ENCODE measurements around the gene HAPSTR1. TPM values are rescaled to one million over a fixed set of nuclear protein-coding genes. Genes with fewer than 3 reads are reported as not detected.
A peak's percentile ranks its signal among the peaks of the same experiment; 100 is the strongest.

HAPSTR1 gene
- total and polyA plus RNA-seq, 2 of the 13 experiments (the other 11 are each of a cell fraction or from before 2014, with no cell fraction given) = 25.2 to 83.2 TPM

DNA sequence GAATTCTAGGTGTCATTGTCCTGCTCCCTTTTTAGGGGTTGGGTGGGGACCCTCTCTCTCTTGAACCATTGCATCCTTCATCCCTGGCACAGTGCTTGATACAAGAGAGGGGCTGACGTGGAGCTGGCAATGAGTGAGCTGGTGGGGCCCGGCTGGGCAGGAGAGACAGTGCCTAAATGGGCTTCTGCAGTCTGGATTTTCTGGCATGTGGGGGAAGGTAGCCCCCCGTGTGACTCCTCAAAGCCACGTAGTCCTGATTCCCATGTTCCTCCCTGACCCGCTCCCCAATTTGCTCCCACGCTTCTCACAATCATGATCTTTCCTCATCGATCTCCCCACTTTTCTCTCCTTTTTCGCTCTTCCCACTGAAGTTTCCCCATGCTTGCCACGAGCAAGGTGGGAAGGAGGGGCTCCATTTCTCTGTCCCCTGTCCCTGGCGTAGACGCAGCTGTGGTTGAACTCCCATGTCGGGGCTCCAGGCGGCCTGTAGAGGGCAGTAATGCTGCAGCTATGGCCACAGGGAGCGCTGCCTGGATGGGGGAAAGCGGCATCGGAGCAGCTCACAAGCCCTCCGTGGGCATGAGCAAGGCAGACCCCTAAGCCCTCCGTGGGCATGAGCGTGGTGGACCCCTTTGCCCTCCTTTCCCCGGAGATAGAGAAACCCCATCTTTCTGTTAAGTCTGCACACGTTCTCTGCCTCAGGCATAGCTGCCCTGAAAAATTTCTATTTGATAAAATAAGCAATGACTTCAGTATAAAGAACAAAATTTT lies 47.5 kb downstream of the HAPSTR1 start (continued):
- TF ChIP-seq ZNF891 (CRISPR knock-in tag; IDR thresholded peaks at IDR 0.05) (peak; percentile 55), FOXM1 (CRISPR knock-in tag; IDR thresholded peaks at IDR 0.05) (no peak), SMC3 (IDR thresholded peaks at IDR 0.05; ENCODE audit: low read length) (peak; percentile 45; the same call in 1 of the 2 replicates), FOSL2 (CRISPR knock-in tag; IDR thresholded peaks at IDR 0.05) (peak; percentile 40), DNMT1 (CRISPR knock-in tag; IDR thresholded peaks at IDR 0.05) (peak; percentile 92; the same call in 1 of the 2 replicates), ZNF790 (CRISPR knock-in tag; IDR thresholded peaks at IDR 0.05; ENCODE audit: borderline replicate concordance) (no peak), ZKSCAN1 (IDR thresholded peaks at IDR 0.05; ENCODE audit: low read length) (no peak), ZNF724P (CRISPR knock-in tag; IDR thresholded peaks at IDR 0.05; ENCODE audit: borderline replicate concordance) (no peak), FOXA3 (CRISPR knock-in tag; IDR thresholded peaks at IDR 0.05) (peak; percentile 24; the same call in 1 of the 2 replicates), ZNF337 (CRISPR knock-in tag; IDR thresholded peaks at IDR 0.05; ENCODE audit: borderline replicate concordance, low read depth) (no peak), KAT8 (CRISPR knock-in tag; IDR thresholded peaks at IDR 0.05) (0 out of 2 replicates have a peak, but pooled peaks have one; percentile 31), NKX3-1 (CRISPR knock-in tag; IDR thresholded peaks at IDR 0.05) (no peak), ZNF672 (CRISPR knock-in tag; IDR thresholded peaks at IDR 0.05) (no peak), YY1 (IDR thresholded peaks at IDR 0.05; ENCODE audit: insufficient read depth, insufficient replicate concordance, low read depth, low read length) (peak; percentile 58), KLF13 (CRISPR knock-in tag; IDR thresholded peaks at IDR 0.05) (peak; percentile 27; the same call in 1 of the 2 replicates), CBFB (CRISPR knock-in tag; IDR thresholded peaks at IDR 0.05) (no peak), ZNF749 (CRISPR knock-in tag; IDR thresholded peaks at IDR 0.05; ENCODE audit: borderline replicate concordance) (no peak), FOXA1 (IDR thresholded peaks at IDR 0.05) (no peak), FOXA1 (CRISPR knock-in tag; IDR thresholded peaks at IDR 0.05) (0 out of 2 replicates have a peak, but pooled peaks have one; percentile 18), CBX5 (CRISPR knock-in tag; IDR thresholded peaks at IDR 0.05; ENCODE audit: borderline replicate concordance) (peak; percentile 39; the same call in 1 of the 2 replicates), YEATS2 (CRISPR knock-in tag; IDR thresholded peaks at IDR 0.05; ENCODE audit: borderline replicate concordance) (no peak)
- TF ChIP-seq, protein P1, sequence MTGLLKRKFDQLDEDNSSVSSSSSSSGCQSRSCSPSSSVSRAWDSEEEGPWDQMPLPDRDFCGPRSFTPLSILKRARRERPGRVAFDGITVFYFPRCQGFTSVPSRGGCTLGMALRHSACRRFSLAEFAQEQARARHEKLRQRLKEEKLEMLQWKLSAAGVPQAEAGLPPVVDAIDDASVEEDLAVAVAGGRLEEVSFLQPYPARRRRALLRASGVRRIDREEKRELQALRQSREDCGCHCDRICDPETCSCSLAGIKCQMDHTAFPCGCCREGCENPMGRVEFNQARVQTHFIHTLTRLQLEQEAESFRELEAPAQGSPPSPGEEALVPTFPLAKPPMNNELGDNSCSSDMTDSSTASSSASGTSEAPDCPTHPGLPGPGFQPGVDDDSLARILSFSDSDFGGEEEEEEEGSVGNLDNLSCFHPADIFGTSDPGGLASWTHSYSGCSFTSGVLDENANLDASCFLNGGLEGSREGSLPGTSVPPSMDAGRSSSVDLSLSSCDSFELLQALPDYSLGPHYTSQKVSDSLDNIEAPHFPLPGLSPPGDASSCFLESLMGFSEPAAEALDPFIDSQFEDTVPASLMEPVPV (CRISPR knock-in tag; IDR thresholded peaks at IDR 0.05) = no peak; the same call in 1 of the 2 replicates
- TF ChIP-seq, protein P2, sequence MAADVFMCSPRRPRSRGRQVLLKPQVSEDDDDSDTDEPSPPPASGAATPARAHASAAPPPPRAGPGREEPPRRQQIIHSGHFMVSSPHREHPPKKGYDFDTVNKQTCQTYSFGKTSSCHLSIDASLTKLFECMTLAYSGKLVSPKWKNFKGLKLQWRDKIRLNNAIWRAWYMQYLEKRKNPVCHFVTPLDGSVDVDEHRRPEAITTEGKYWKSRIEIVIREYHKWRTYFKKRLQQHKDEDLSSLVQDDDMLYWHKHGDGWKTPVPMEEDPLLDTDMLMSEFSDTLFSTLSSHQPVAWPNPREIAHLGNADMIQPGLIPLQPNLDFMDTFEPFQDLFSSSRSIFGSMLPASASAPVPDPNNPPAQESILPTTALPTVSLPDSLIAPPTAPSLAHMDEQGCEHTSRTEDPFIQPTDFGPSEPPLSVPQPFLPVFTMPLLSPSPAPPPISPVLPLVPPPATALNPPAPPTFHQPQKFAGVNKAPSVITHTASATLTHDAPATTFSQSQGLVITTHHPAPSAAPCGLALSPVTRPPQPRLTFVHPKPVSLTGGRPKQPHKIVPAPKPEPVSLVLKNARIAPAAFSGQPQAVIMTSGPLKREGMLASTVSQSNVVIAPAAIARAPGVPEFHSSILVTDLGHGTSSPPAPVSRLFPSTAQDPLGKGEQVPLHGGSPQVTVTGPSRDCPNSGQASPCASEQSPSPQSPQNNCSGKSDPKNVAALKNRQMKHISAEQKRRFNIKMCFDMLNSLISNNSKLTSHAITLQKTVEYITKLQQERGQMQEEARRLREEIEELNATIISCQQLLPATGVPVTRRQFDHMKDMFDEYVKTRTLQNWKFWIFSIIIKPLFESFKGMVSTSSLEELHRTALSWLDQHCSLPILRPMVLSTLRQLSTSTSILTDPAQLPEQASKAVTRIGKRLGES (CRISPR knock-in tag; IDR thresholded peaks at IDR 0.05; ENCODE audit: borderline replicate concordance) = no peak
- TF ChIP-seq, protein P3, sequence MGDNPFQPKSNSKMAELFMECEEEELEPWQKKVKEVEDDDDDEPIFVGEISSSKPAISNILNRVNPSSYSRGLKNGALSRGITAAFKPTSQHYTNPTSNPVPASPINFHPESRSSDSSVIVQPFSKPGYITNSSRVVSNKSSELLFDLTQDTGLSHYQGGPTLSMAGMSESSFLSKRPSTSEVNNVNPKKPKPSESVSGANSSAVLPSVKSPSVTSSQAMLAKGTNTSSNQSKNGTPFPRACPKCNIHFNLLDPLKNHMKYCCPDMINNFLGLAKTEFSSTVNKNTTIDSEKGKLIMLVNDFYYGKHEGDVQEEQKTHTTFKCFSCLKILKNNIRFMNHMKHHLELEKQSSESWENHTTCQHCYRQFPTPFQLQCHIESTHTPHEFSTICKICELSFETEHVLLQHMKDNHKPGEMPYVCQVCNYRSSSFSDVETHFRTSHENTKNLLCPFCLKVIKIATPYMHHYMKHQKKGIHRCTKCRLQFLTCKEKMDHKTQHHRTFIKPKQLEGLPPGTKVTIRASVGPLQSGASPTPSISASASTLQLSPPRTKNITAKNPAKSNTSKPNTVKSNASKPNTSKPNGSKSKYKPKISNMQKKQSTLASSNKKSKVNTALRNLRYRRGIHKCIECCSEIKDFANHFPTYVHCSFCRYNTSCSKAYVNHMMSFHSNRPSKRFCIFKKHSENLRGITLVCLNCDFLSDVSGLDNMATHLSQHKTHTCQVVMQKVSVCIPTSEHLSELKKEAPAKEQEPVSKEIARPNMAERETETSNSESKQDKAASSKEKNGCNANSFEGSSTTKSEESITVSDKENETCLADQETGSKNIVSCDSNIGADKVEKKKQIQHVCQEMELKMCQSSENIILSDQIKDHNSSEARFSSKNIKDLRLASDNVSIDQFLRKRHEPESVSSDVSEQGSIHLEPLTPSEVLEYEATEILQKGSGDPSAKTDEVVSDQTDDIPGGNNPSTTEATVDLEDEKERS (CRISPR knock-in tag; IDR thresholded peaks at IDR 0.05) = 0 out of 2 replicates have a peak, but pooled peaks have one; percentile 65
